ENCODE results near the gene SLC17A7.

- no peak for TF ChIP-seq CTCF (IDR thresholded peaks at IDR 0.05)
- no peak for TF ChIP-seq ZFX (IDR thresholded peaks at IDR 0.05; ENCODE audit: borderline replicate concordance)
Observed at GRCh38 chr19:49462492-49462891, 21.2 kb upstream of the SLC17A7 start.
